G401 (cell line): Measurements from ENCODE around the gene AGR2. TPM values are rescaled to one million over a fixed set of nuclear protein-coding genes. Genes with fewer than 3 reads are reported as not detected.

Source experiments
- DNase-seq: peaks from one replicate; pipeline ENCODE4 v3.0.0-alpha.2; 2015; ENCODE audit warnings: low spot score
- in situ Hi-C: cut with HindIII; loops from 2 replicates; pipeline ENCODE4 v1.10.0; 2016; ENCODE audit warnings: low sequenced_read_pairs, mixed read lengths
- total RNA-seq: library from RNA; depleted of rRNA; stranded (reverse); fragments of >200 nt; shearing (Covaris generic); gene quantifications from 2 replicates; pipeline ENCODE4 v1.2.3, GENCODE V29; 2014; rRNA removed

AGR2 gene
- total RNA-seq, 1 experiment from 2014 or later, result not detected

DNA sequence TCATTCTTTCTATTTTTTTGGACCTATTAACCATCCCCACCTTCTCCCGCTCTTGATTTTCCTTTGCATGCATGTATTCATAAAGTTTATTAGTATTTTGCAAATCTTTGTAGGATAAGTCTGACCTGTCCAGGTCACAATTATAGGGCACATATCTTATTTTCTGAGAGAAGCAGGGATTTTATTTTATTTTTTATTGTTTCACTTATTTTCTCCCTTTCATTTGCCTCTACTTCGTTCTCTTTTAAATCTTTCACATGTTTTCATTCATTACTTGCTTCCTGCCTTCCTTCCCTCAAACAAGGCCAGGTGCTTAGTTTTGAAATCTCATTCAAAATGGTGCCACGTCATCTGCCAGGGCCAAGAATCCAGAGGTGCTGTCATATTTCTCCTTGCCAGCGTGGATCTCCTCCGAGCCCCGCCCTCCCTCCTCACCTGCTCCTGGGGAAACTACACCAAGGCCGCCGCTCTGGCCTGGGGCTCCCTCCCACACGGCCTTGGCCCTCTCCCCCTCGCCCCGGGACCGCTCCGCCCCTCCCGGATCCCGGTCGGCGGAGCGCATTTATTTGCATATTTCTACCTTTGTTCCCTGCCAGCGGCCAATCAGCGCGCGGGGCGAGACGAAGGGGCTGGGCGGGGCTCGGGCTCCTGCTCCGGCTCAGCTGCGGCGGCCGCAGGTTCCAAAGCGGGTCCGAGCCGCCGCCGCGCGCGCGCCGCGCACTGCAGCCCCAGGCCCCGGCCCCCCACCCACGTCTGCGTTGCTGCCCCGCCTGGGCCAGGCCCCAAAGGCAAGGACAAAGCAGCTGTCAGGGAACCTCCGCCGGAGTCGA is 51.5 kb downstream of the AGR2 start, which contains the start of gene TSPAN13:
TSS of gene TSPAN13 (plus strand) at position 654 of the 830 bp plus-strand sequence. CDS start 213 bp downstream, outside the sequence.
- DNase-seq, result peak; percentile 91
- in situ Hi-C loops, result no loop called here

DNA sequence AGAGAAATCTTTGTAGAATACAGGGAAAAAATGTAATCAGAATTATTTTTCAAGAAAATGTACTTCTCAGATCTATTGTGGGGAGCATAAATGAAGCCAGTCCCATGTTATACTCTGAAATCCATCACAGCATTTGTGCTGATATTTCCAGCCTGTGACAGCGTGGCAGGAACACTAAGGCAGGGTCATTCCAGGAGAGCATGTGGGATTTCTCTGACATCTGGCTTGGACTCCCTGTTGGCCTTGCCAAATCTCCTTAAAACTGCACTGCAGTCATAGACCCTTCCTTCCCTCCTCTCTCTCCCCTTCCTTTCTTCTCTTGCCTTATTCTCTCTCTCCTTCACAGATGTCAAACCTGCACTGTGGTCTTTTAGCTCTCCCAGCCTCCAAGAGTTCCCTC is 57.7 kb downstream of the AGR2 start:
- no peak for DNase-seq
- in situ Hi-C loops, result no loop called here

DNA sequence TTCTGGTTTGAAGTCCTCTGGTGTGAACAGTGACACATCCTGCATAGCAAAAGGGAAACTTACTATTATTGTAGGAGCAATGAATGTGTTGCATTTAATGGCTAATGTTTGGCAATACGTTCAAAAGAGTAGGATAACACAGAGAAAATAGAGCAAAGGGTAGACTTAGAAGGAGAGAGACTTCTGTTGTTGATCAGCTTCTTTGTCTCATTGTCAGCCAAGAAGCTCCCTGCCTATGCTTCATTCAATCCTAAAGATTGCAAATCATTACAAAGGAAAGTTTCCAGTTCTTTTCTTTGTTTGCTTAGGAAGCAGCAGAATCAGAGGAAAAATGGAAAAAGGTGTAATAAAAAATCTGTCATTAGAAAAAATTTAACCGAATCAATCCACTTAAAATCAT is 59.2 kb downstream of the AGR2 start:
- no peak for DNase-seq
- in situ Hi-C loops, result no loop called here

DNA sequence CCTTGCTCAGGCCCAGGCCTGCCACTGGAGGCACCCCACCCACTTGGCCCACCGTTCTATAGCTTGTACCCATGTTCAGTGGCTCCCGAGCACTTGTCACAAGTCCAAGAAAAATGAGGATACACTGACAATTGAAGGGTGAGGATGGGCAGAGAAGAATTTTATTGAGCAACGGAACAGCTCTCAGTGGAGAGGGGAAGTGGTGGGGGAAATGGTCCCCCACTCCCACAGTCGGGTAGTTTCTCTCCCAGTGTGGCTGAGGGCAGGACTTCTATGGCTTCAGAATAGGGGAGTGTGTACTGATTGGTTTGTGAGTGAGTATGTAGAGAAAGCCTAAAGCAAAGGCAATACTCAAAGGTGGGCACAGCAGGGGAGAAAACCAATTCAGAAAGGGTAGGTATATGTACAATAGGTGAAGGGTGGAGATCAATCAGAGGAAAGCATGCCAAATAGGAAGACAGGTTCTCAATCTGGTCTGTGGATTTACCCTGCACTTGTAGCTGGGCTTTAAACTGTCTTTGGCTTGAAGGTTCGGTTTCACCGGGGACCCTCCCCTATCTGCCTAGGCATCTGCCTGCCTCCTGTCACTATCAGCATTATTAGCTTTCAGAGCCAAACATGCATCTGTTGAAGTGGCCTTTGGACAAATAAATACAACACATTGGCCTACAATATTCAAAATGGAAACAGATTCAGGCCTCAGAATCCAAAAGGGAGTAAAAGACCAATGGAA is 60.1 kb downstream of the AGR2 start:
- in situ Hi-C loops, result no loop called here
- no peak for DNase-seq

DNA sequence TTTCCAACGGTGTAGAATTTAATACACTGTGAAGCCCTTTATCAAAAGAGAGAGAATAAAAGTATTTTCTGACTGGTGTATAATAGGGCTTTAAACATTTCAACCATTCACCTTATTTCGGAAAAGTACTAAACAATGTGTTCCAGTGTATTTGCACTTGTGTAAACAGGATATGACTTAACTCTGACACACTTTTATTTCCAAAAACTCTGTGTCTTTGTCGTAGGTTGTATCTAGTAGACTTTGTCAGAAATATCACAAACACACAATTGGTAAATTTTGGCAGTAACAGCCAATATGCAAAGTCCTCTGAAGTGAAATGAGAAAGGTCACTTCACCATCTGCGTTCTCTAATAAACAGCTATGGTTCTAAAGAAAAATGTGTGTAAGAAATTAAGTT is 61.6 kb downstream of the AGR2 start:
- in situ Hi-C loops, result no loop called here
- no peak for DNase-seq

DNA sequence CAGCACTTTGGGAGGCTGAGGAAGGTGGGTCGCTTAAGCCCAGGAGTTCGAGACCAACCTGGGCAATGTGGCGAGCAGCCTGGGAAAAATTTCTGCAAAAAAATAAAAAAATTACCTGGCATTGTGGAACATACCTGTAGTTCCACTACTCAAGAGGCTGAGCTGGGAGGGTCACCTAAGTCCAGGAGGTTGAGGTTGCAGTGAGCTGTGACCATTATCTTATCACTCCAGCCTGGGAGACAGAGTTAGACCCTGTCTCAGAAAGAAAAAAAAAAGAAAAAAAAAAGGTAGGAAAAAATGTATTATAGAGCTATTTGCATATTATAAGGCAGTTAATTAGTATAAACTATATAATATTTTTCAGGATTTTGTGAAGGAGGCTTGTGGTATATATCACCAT is 62.3 kb downstream of the AGR2 start:
- no peak for DNase-seq
- in situ Hi-C loops, result no loop called here

Other genes with a start within 250 kb of the AGR2 start
- 13.4 and 20.5 TPM in 2 replicates for gene ANKMY2, start 159.2 kb downstream of the AGR2 start, total RNA-seq
- 52.2 and 64.7 TPM in 2 replicates for gene BZW2, start 158.8 kb downstream of the AGR2 start, total RNA-seq
- gene TSPAN13, start 51.2 kb downstream of the AGR2 start, total RNA-seq, result not detected in 2 replicates
- not detected in 2 replicates for gene AGR3, start 77.0 kb upstream of the AGR2 start, total RNA-seq